ENCODE data around the gene DNASE1L2. TPM values are rescaled to one million over a fixed set of nuclear protein-coding genes. Genes with fewer than 3 reads are reported as not detected.

Gene DNASE1L2
- total RNA-seq, 1 donor = 0.21 TPM

DNA sequence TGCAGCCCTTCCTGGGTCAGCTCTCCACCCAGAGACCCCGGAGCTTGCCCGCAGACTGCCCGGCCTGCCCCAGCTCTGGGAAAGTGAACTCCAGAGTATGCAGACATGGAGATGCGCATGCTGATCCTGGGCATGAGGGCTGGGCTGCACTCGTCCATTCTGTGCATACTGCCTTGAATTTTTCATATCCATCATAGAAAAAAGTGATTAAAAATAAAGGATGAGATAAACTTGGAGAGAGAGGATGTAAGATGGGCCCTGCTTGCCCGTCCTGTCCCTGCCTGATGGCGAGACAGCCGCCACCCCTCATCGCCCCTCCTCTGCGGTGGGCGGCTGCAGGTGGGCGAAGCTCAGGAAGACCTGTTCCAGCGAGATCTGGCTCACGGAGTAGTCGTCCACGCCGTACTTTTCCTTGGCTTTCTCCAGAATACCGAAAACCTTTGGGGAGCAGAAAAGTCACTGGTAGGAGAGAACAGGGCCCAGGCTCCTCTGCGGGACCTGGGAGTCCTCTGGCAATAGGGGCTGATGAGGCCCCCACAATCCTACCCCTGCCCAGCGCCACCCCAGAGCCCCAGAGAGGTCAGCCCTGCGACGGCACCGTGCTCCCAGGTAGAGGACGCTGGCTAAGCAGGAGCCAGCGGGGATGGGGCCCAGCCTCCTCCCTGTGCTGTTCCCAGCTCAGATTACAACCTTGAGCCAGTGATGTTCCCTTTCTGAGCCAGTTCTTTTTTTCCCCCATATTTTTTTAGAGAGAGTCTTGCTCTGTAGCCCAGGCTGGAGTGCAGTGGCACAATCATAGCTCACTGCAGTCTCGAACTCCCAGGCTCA is 40.3 kb downstream of the DNASE1L2 start:
- H3K4me1 ChIP-seq (ENCODE audit: insufficient read depth, low read length) = peaks cover 6% of the 10 kb centered on the region
- no peaks in the 10 kb centered on the region for H3K9me3 ChIP-seq (ENCODE audit: low read depth, low read length)
- H3K27me3 ChIP-seq (ENCODE audit: insufficient read depth, low read length) = no peaks in the 10 kb centered on the region
- H3K4me3 ChIP-seq (ENCODE audit: low read length) = no peak overlapping the region

DNA sequence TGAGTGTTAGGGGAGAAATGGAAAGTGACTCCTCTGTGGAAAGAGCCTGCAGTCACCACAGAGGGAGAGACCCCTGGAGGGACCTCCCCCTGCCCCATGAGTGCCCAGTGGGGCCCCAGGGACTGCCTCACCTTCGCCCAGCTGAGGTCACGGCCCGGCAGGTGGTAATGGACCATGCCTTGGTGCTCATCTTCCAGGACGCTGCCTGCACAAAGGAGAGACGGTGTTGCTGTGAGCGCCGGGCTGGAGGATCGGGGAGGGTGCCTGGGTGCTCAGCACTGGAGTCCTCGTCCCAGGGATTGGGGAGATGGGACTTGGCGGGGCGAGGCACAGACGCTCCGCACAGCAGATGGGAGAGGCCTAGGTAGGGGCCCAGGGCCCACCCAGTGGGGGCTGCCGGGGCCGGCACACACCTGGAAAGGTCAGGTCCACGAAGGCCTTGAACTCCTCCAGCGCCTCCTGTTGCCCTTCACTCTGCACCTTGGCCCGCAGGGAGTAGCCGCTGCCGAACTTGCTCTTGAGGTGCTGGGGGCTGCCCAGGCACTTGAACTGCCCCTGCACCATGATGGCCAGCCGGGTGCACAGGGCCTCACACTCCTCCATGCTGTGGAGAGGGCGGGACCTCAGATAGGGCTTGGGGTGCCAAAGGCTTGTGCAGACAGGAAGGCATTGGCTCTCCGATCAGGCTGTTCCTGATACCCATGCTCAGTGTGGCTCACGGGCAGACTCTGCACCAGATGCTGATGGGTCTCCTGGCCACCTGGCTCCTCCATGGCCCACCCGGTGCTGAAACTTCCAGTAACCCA is 41.4 kb downstream of the DNASE1L2 start:
- no peaks in the 10 kb centered on the region for H3K27me3 ChIP-seq (ENCODE audit: insufficient read depth, low read length)
- H3K9me3 ChIP-seq (ENCODE audit: low read depth, low read length) = no peaks in the 10 kb centered on the region
- no peaks in the 10 kb centered on the region for H3K4me1 ChIP-seq (ENCODE audit: insufficient read depth, low read length)
- H3K4me3 ChIP-seq (ENCODE audit: low read length) = no peak overlapping the region

DNA sequence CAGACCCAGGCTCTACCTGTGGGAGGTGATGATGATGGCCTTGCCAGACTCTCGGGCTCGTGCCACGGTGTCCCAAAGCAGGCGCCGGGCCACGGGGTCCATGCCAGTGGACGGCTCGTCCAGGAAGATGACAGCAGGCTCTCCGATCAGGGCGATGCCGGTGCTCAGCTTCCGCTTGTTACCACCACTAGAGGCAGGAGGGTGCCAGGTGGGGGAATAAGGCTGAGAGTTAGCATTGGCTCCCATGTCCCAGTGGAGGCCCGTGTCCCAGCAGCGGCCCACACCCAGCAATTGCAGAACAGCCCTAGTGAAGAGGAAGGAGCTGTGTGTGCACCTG is 42.0 kb downstream of the DNASE1L2 start:
- Histone ChIP-seq H3K9me3 (ENCODE audit: low read depth, low read length) (no peaks in the 10 kb centered on the region), H3K27me3 (ENCODE audit: insufficient read depth, low read length) (no peaks in the 10 kb centered on the region), H3K4me3 (ENCODE audit: low read length) (no peak overlapping the region), H3K4me1 (ENCODE audit: insufficient read depth, low read length) (no peaks in the 10 kb centered on the region)

DNA sequence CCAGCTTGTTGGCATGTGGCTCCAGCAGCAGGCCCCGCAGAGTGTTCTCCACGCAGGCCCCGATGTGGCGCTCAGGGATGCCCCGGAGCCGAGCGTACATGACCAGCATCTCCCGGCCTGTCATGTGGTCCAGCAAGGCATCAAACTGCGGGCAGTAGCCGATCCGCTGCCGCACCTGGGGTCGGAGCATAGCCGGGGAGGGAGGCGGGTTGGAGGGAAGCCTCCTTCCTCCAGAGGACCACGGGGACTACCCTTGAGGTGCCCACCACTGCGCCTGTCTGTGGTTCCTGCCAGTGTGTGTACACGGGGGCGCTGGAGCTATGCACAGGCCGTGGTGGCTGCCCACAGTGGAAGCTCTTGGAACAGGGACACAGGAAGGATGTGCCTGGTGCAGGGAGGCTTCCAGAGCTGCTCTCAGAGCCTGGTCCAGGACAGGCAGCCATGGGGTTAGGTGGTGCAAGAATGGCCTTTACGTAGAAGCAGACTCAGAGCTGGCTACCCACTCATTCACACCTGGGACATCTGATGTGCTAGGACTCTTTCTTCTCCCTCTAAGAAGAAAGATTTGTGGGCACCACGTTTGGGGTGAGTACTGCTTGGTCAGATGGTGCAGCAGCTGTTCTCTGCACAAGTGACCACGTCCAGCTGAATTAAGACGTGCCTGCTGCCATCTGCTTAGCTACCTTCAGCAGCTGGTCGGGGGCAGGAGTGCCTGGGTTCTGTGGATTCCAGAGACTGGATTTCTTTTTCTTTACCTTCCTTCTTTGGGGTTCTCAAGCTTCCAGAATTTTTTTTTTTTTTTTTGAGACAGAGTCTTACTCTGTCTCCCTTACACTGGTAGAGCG is 42.9 kb downstream of the DNASE1L2 start:
- no peak overlapping the region for H3K4me3 ChIP-seq (ENCODE audit: low read length)
- no peaks in the 10 kb centered on the region for H3K27me3 ChIP-seq (ENCODE audit: insufficient read depth, low read length)
- H3K9me3 ChIP-seq (ENCODE audit: low read depth, low read length) = no peaks in the 10 kb centered on the region
- H3K4me1 ChIP-seq (ENCODE audit: insufficient read depth, low read length) = no peaks in the 10 kb centered on the region

DNA sequence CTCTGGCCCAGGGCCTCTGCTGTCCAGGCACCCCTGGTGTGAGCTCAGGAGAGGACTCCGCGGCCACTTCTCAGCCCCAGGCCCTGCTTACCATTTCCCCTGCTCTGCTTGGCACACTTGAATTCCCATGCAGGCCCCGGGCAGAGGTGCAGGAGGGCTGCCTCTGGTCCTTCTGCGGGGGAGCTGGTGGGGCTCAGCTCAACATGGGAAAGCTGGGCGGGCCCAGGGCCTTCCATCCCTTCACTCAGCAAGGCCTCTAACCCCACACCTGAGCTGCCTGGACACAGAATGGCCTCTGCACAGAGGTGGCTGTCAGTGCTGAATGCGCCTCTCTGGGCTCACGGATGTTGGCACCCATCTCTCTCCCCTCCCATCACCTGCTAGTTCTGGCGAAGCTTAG is 44.2 kb downstream of the DNASE1L2 start:
- Histone ChIP-seq H3K4me3 (ENCODE audit: low read length) (no peak overlapping the region), H3K9me3 (ENCODE audit: low read depth, low read length) (no peaks in the 10 kb centered on the region), H3K4me1 (ENCODE audit: insufficient read depth, low read length) (no peaks in the 10 kb centered on the region), H3K27me3 (ENCODE audit: insufficient read depth, low read length) (no peaks in the 10 kb centered on the region)

DNA sequence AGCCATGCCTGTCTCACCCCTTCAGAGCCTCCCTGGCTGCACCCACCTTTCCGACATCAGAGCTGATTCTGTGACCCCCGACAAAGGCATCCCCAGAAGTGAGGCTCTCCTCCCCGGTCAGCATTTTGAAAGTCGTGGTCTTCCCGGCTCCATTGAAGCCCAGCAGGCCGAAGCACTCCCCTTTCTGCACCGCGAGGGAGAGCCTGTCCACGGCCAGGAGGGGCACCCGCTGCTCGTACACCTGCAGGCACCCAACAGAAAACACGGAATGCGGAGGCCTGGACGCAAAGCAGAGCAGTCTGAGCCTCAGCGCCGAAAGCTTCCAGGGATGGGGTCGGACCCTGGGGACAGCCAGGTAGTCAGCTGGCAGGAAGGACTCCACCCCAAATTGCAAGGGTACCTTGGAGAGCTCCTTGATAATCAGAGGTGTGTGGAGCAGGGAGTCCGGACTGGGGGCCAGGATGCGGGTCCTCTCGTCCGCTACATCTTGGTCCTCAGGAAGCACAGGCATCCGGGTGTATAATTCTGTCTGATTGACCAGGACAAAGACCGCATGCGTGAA is 44.8 kb downstream of the DNASE1L2 start:
- H3K4me1 ChIP-seq (ENCODE audit: insufficient read depth, low read length) = no peaks in the 10 kb centered on the region
- no peaks in the 10 kb centered on the region for H3K27me3 ChIP-seq (ENCODE audit: insufficient read depth, low read length)

DNA sequence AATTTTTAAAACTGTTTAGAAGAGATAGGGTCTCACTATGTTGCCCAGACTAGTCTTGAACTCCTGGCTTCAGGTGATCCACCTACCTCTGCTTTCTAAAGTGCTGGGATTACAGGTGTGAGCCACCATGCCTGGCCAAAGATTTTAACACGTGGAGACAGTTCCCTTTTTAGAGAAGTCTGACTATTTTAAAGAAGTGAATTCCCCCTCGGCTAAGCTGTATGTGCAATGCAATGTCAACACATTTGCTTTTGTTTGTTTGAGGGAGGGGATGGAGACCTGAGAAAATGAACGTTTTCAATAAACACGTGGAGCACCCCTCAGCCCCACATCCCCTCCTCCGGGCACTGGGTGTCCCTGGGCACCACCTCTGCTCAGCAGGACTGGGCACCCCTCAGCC is 46.0 kb downstream of the DNASE1L2 start:
- Histone ChIP-seq H3K27me3 (ENCODE audit: insufficient read depth, low read length) (no peaks in the 10 kb centered on the region), H3K4me3 (ENCODE audit: low read length) (no peak overlapping the region), H3K9me3 (ENCODE audit: low read depth, low read length) (no peaks in the 10 kb centered on the region), H3K4me1 (ENCODE audit: insufficient read depth, low read length) (no peaks in the 10 kb centered on the region)

More for the DNA sequence above, 44.8 kb downstream of the DNASE1L2 start:
- Histone ChIP-seq H3K4me3 (ENCODE audit: low read length) (no peak overlapping the region), H3K9me3 (ENCODE audit: low read depth, low read length) (no peaks in the 10 kb centered on the region)

DNA sequence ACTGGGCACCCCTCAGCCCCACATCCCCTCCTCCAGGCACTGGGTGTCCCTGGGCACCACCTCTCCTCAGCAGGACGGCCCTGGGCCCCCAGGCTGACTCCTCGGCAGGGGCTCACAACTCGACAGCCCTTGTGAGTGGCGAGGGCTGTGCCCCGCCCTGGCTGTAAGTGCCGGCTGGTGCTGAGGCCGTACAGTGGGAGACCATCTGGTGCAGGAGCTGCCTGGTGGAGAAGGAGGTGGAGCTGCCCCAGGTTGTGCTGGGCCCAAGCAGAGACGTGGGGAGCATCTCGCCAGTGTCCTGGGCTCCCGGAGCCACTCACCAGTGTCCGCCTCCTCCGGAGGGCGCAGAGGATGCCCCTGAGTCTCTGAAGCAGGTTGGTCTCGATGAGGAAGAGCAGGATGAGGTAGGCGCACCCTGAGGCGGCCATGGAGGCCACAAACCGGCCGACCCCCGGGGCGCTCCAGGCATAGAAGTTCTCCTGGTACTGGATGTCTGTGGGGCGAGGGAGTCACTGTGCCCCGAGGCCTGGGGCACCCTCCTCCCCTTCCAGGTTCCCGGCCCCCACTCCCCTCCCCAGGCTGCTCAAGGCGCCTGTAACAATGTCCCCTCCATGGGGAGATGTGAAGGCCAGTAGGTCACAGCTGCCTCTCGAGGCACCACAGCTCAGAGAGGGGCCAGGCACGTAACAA is 46.8 kb downstream of the DNASE1L2 start:
- Histone ChIP-seq H3K27me3 (ENCODE audit: insufficient read depth, low read length) (no peaks in the 10 kb centered on the region), H3K4me1 (ENCODE audit: insufficient read depth, low read length) (no peaks in the 10 kb centered on the region), H3K9me3 (ENCODE audit: low read depth, low read length) (no peaks in the 10 kb centered on the region), H3K4me3 (ENCODE audit: low read length) (no peak overlapping the region)

DNA sequence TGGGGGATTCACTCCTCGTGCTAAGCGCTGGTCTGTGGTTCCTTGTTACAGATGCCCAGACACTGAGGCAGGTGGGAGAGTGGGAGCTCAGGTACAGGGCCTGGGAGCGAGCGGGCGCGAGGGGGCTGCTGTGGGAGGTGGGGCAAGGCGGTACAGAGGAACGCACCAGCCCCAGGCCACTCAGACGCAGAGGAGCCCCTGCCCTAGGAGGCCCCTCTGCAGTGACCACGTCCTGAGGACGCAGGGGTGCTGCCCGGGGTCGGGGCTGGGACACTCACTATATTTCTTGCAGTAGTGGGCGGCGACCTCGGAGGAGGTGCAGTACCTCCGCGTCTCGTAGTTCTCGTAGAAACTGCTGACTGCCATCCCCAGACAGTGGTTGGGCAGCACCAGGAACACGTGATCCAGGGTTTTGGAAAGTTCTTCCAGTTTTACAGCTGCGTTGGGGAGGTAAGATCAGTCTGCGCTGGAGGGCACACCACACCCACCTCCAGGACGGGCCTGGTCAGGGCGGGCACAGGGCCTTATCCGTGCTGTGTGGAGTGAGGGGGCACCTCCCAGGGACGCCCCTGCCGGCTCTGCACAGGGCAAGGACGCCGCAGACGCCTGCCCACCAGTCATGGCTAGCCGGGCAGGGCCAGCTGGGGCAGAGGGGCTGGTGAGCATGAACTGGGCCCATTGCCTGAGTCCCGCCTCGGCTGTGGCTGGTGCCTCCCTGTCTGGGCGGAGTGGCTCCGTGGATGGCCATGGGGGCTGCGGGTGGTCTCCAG is 47.9 kb downstream of the DNASE1L2 start:
- Histone ChIP-seq H3K9me3 (ENCODE audit: low read depth, low read length) (no peaks in the 10 kb centered on the region), H3K4me3 (ENCODE audit: low read length) (no peak overlapping the region), H3K27me3 (ENCODE audit: insufficient read depth, low read length) (no peaks in the 10 kb centered on the region)

DNA sequence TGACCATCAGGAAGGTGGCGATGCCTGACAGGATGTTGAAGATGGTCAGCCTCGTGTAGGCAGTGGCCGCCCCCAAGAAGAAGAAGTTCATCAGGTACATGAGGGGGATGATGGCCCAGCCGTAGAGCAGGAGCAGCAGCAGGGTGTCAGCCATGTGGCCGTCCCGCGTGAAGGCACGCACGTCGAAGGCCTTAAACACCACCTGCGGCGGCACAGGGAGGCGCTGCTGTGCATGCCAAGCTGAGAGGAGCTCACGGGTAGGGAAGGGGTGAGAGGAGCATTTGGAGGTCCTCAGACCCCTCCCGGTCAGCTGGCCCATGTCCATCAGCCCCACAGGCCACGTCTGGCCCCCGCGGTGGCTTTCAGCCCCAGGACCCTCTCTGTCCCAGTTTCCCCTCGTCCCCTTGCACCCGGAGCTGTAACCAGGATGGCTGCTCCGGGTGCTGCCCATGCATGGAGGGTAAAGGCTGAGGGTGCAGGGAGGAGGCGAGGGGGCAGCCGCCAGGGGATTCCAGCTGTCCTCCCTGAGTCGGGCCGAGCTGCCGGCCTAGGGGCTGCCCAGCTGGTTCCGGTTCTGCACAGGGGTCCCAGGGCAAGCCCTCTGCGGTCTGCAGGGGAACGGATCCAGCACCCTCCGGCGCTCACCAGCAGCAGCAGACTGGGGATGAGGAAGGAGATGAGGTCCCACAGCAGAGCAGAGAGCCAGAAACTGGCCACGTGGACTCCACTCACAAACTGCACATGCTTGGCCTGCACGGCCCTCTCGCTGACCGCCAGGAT is 48.7 kb downstream of the DNASE1L2 start:
- Histone ChIP-seq H3K9me3 (ENCODE audit: low read depth, low read length) (no peaks in the 10 kb centered on the region), H3K4me3 (ENCODE audit: low read length) (no peak overlapping the region), H3K4me1 (ENCODE audit: insufficient read depth, low read length) (no peaks in the 10 kb centered on the region)

More for the DNA sequence above, 47.9 kb downstream of the DNASE1L2 start:
- H3K4me1 ChIP-seq (ENCODE audit: insufficient read depth, low read length) = no peaks in the 10 kb centered on the region

DNA sequence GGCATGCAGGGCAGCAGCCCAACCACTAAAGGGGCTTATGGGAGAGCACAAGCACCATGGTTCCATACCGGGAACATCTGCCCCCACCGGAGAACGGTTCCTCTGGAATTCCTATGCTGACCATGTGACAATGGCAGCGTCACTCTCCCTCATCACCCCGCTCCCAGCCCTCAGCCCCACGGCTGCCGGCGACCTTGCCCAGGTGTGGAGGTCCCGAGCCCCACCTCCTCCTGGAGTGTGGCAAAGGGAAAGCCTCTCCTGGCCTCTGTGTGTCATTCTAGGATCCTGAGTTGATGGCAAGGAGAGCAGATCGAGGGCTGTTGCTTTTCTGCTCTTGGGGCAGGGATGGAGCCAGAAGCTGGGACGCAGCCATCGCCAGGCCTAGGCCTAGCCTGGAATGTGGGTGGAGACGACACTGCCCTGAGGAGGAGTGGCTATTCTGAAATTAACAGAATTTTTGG is 49.5 kb downstream of the DNASE1L2 start:
- Histone ChIP-seq H3K9me3 (ENCODE audit: low read depth, low read length) (no peaks in the 10 kb centered on the region), H3K4me1 (ENCODE audit: insufficient read depth, low read length) (no peaks in the 10 kb centered on the region), H3K4me3 (ENCODE audit: low read length) (no peak overlapping the region), H3K27me3 (ENCODE audit: insufficient read depth, low read length) (no peaks in the 10 kb centered on the region)

More for the DNA sequence above, 48.7 kb downstream of the DNASE1L2 start:
- H3K27me3 ChIP-seq (ENCODE audit: insufficient read depth, low read length) = no peaks in the 10 kb centered on the region

DNA sequence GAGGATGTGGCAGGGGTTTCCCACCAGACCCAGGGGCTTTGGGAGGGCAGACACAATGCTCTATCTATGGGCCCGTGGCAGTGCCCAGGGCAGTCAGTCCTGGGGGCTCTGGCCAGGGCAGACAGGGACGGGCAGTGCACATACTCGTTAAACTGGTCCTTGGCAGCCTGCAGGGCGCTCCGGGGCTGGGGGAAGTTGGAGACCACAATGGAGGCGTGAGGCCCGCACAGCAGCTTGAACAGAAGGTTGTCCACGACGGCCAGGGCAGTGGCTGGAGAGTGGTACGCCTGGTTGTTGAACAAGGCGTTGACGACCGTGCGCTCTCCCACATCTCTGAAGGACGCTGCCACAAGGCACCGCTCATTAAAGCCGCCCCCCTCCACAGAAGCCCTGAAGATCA is 50.3 kb downstream of the DNASE1L2 start:
- Histone ChIP-seq H3K27me3 (ENCODE audit: insufficient read depth, low read length) (no peaks in the 10 kb centered on the region), H3K9me3 (ENCODE audit: low read depth, low read length) (no peaks in the 10 kb centered on the region), H3K4me1 (ENCODE audit: insufficient read depth, low read length) (no peaks in the 10 kb centered on the region), H3K4me3 (ENCODE audit: low read length) (no peak overlapping the region)

DNA sequence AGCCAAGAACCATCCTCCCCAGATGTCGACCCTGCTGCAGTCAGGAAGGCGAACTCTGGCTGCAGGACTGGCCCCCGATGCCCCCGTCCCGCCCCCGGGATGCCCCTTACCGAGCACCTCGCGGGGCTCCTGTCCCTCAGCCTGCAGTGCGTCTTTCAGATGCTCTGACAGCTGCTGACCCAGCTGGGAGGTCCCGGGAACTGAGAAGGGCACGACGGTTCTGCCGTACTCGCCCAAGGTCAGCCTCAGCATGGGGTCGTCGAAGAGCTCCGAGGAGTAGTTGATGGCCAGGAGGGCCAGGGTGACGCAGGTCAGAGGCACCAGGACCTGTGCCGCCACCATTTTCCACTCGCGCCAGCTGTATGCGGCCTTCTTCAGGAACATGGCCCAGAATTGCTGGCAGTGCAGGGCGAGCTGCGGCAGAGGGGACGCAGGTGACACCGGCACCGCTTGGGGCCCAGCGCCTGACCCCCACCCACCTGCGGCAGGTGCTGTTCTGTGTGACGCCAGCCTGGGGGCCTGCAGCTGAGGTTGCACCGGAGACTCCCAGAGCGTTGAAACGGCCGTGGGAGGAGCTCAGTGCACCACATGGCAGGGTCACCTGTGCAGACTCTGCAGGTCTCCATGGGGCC is 51.8 kb downstream of the DNASE1L2 start:
- Histone ChIP-seq H3K4me3 (ENCODE audit: low read length) (no peak overlapping the region), H3K27me3 (ENCODE audit: insufficient read depth, low read length) (no peaks in the 10 kb centered on the region), H3K9me3 (ENCODE audit: low read depth, low read length) (no peaks in the 10 kb centered on the region), H3K4me1 (ENCODE audit: insufficient read depth, low read length) (no peaks in the 10 kb centered on the region)
